ENCODE data around the gene CDC14C. TPM values are rescaled to one million over a fixed set of nuclear protein-coding genes. Genes with fewer than 3 reads are reported as not detected.

CDC14C gene
- total and polyA plus RNA-seq, 9 of the 15 experiments (the other 6 are each of a cell fraction or from before 2014, with no cell fraction given), result not detected

DNA sequence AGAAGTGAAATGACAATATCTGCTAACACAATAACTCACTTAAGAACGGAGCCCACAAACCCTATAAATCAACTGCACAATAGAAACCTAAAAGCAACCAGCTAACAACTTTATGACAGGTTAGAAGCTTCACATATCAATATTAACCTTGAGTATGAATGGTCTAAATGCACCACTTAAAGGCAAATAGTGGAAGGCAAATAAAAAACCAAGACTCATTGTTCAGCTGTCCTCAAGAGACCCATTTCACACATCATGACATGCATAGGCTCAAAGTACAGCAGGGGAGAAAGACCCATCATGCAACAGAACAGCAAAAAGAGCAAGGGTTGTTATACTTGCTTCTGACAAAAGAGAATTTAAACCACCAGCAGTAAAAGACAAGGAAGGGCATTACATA is 46.8 kb downstream of the CDC14C start:
- H3K9ac ChIP-seq (ENCODE audit: insufficient read depth in 1 of 2, low read depth in 2 of 2, low read length in 2 of 2), result no peak overlapping the region
- no peak overlapping the region for H3K27ac ChIP-seq (ENCODE audit: extremely low read depth, low read depth, low read length)
- DNase-seq (ENCODE audit: extremely low read depth in 1 of 4, low spot score in 3 of 4), result no peak
- ChIA-PET CTCF (ENCODE audit: low intra/inter-chr PET ratio) (no interaction called here), POLR2A (no interaction called here)
- in situ Hi-C loops (cut with MboI) (no loop called here), intact Hi-C loops (cut with micrococcal nuclease) (no loop called here)
- no peak overlapping the region for H3K4me2 ChIP-seq (ENCODE audit: insufficient read depth, low read length)
- no peaks in the 10 kb centered on the region for H3K9me1 ChIP-seq (ENCODE audit: control insufficient read depth, insufficient read depth, low read length)
- H2AFZ ChIP-seq (ENCODE audit: low read depth, low read length), result no peak overlapping the region
- no peak for ATAC-seq
- H4K20me1 ChIP-seq (replicated peaks; ENCODE audit: control insufficient read depth, insufficient read depth, low read length), result no peaks in the 10 kb centered on the region
- no peaks in the 10 kb centered on the region for H3K79me2 ChIP-seq (ENCODE audit: control insufficient read depth, insufficient read depth, low read length)
- H3K4me1 ChIP-seq (replicated peaks in 1 of 2; ENCODE audit: control insufficient read depth in 2 of 2, insufficient read depth in 2 of 2, low read length in 2 of 2), result no peaks in the 10 kb centered on the region
- H3K36me3 ChIP-seq (ENCODE audit: control insufficient read depth, insufficient read depth, low read length), result no peaks in the 10 kb centered on the region
- no peak overlapping the region for H3K4me3 ChIP-seq
- no TSS peak for BruUV-seq (replicated peaks)
- H3K27me3 ChIP-seq (ENCODE audit: control insufficient read depth in 2 of 2, insufficient read depth in 2 of 2, low read length in 2 of 2), result no peaks in the 10 kb centered on the region
- 0% methylated on average over 1 of the region's 1 CpG for WGBS (ENCODE audit: insufficient coverage, low coverage, missing lambda C conversion rate)
- TF ChIP-seq NCOA1 (IDR thresholded peaks at IDR 0.05; ENCODE audit: low read depth) (no peak), STAG1 (CRISPR knock-in tag; IDR thresholded peaks at IDR 0.05; ENCODE audit: borderline replicate concordance) (no peak), ESRRA (IDR thresholded peaks at IDR 0.05; ENCODE audit: borderline replicate concordance, low read depth) (no peak), PHB2 (IDR thresholded peaks at IDR 0.05; ENCODE audit: low read depth) (no peak), ETV1 (tag; conservative IDR thresholded peaks at IDR 0.05; ENCODE audit: low read depth) (no peak), ZNF274 (IDR thresholded peaks at IDR 0.05; ENCODE audit: borderline replicate concordance, low read depth, low read length) (no peak), RAD21 (CRISPR knock-in tag; conservative IDR thresholded peaks at IDR 0.05 in 1 of 2, IDR thresholded peaks at IDR 0.05 in 1 of 2) (no peak), DDX20 (tag; IDR thresholded peaks at IDR 0.05; ENCODE audit: low read depth) (no peak), ZNF444 (CRISPR knock-in tag; IDR thresholded peaks at IDR 0.05) (no peak), ZNF778 (CRISPR knock-in tag; IDR thresholded peaks at IDR 0.05) (no peak), SREBF1 (IDR thresholded peaks at IDR 0.05; ENCODE audit: borderline replicate concordance, low read depth, low read length) (no peak), ZNF324 (CRISPR knock-in tag; IDR thresholded peaks at IDR 0.05) (no peak), CBX1 (IDR thresholded peaks at IDR 0.05; ENCODE audit: low read depth) (no peak), PHF21A (IDR thresholded peaks at IDR 0.05; ENCODE audit: borderline replicate concordance, low read depth) (no peak)
- TF ChIP-seq, protein P1, sequence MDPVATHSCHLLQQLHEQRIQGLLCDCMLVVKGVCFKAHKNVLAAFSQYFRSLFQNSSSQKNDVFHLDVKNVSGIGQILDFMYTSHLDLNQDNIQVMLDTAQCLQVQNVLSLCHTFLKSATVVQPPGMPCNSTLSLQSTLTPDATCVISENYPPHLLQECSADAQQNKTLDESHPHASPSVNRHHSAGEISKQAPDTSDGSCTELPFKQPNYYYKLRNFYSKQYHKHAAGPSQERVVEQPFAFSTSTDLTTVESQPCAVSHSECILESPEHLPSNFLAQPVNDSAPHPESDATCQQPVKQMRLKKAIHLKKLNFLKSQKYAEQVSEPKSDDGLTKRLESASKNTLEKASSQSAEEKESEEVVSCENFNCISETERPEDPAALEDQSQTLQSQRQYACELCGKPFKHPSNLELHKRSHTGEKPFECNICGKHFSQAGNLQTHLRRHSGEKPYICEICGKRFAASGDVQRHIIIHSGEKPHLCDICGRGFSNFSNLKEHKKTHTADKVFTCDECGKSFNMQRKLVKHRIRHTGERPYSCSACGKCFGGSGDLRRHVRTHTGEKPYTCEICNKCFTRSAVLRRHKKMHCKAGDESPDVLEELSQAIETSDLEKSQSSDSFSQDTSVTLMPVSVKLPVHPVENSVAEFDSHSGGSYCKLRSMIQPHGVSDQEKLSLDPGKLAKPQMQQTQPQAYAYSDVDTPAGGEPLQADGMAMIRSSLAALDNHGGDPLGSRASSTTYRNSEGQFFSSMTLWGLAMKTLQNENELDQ (CRISPR knock-in tag; IDR thresholded peaks at IDR 0.05; ENCODE audit: borderline replicate concordance), result no peak
- TF ChIP-seq, protein P2, sequence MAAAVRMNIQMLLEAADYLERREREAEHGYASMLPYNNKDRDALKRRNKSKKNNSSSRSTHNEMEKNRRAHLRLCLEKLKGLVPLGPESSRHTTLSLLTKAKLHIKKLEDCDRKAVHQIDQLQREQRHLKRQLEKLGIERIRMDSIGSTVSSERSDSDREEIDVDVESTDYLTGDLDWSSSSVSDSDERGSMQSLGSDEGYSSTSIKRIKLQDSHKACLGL (CRISPR knock-in tag; IDR thresholded peaks at IDR 0.05; ENCODE audit: borderline replicate concordance, poor library complexity, severe bottlenecking), result no peak
- FAIRE-seq, result no peak
- no peaks in the 10 kb centered on the region for H3K9me3 ChIP-seq (replicated peaks; ENCODE audit: control insufficient read depth, insufficient read depth, low read depth, low read length)
